KBM-7 (cell line): ENCODE results near the gene MACF1.
"Not testable (repeated sequence)": the region's sequence is repeated elsewhere in the genome, so short reads cannot be mapped to it uniquely, and the experiment has no call there.

Experiments used
- DNase-seq: peaks from one replicate; pipeline ENCODE4 v3.0.0-alpha.2; 2015
- in situ Hi-C: fragments of 300-500 bp; cut with MboI; formaldehyde crosslinking; loops from 2 replicates; pipeline ENCODE4 v1.14.3; 2020; ENCODE audit warnings: low sequenced_read_pairs, low pct_unique_long_range_greater_than_20kb, mixed read lengths

MACF1 gene

GRCh38 chr1:39422614-39423013 is 218.1 kb downstream of the MACF1 start:
- in situ Hi-C loops: no loop called here
- DNase-seq: no peak

GRCh38 chr1:39425151-39425550 is 220.7 kb downstream of the MACF1 start:
- DNase-seq: no peak
- in situ Hi-C loops: no loop called here

- in situ Hi-C loops: no loop called here
- no peak for DNase-seq
Observed at GRCh38 chr1:39425634-39426033, 221.1 kb downstream of the MACF1 start.

- in situ Hi-C loops: no loop called here
- DNase-seq: no peak
Observed at GRCh38 chr1:39426346-39426745, 221.9 kb downstream of the MACF1 start.

GRCh38 chr1:39427374-39427773 is 222.9 kb downstream of the MACF1 start:
- in situ Hi-C loops: no loop called here
- no peak for DNase-seq

GRCh38 chr1:39427912-39428311 is 223.4 kb downstream of the MACF1 start:
- DNase-seq: no peak
- in situ Hi-C loops: no loop called here

- no peak for DNase-seq
- in situ Hi-C loops: no loop called here
Observed at GRCh38 chr1:39431927-39432326, 227.4 kb downstream of the MACF1 start.

GRCh38 chr1:39434797-39435395 is 230.4 kb downstream of the MACF1 start:
- no peak for DNase-seq
- in situ Hi-C loops: no loop called here

- in situ Hi-C loops: no loop called here
- DNase-seq: no peak
Observed at GRCh38 chr1:39435597-39435996, 231.1 kb downstream of the MACF1 start.

GRCh38 chr1:39436842-39437241 is 232.3 kb downstream of the MACF1 start:
- in situ Hi-C loops: no loop called here
- DNase-seq: no peak

- in situ Hi-C loops: no loop called here
Observed at GRCh38 chr1:39438042-39438441, 233.5 kb downstream of the MACF1 start.

GRCh38 chr1:39440856-39441255 is 236.4 kb downstream of the MACF1 start:
- no peak for DNase-seq
- in situ Hi-C loops: no loop called here

More at GRCh38 chr1:39438042-39438441, 233.5 kb downstream of the MACF1 start:
- DNase-seq: no peak

GRCh38 chr1:39441797-39442196 is 237.3 kb downstream of the MACF1 start:
- in situ Hi-C loops: no loop called here
- DNase-seq: no peak

GRCh38 chr1:39445573-39445972 is 241.1 kb downstream of the MACF1 start:
- DNase-seq: no peak
- in situ Hi-C loops: no loop called here

- in situ Hi-C loops: no loop called here
- no peak for DNase-seq
Observed at GRCh38 chr1:39446986-39447567, 242.6 kb downstream of the MACF1 start.

- DNase-seq, in situ Hi-C loops: not testable (repeated sequence)
Observed at GRCh38 chr1:39450041-39450440, 245.5 kb downstream of the MACF1 start.

- DNase-seq: no peak
- in situ Hi-C loops: no loop called here
Observed at GRCh38 chr1:39450956-39451606, 246.6 kb downstream of the MACF1 start.

GRCh38 chr1:39452081-39452480 is 247.6 kb downstream of the MACF1 start:
- in situ Hi-C loops: no loop called here
- no peak for DNase-seq

- DNase-seq: no peak
- in situ Hi-C loops: no loop called here
Observed at GRCh38 chr1:39452540-39452939, 248.0 kb downstream of the MACF1 start.

- no peak for DNase-seq
- in situ Hi-C loops: no loop called here
Observed at GRCh38 chr1:39453603-39454002, 249.1 kb downstream of the MACF1 start.

- no peak for DNase-seq
- in situ Hi-C loops: no loop called here
Observed at GRCh38 chr1:39458991-39459390, 254.5 kb downstream of the MACF1 start.
